Activated T-cell treated with anti-CD3 and anti-CD28 coated beads for 4 hours (primary cell): Measurements from ENCODE around the gene ZFYVE21.

Experiments
- DNase-seq: peaks from one replicate; pipeline ENCODE4 v3.0.0-alpha.2; 2020

Gene ZFYVE21

DNA sequence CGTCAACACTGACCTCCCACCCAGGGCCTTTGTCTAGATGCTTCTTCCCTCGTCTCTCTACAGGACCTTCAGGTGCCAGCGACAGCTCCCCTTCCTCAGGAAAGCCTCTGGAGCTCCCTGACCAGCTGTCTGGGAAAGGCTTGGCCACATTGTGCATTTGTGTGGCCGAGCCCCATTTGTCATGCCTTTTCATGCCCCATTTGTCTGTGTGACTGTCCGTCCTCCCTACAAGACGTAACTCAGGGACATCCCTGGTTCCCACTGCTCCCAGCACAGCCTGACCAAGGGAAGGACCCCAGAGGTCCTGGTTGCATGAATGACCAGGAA lies 23.8 kb downstream of the ZFYVE21 start:
- no peak for DNase-seq

DNA sequence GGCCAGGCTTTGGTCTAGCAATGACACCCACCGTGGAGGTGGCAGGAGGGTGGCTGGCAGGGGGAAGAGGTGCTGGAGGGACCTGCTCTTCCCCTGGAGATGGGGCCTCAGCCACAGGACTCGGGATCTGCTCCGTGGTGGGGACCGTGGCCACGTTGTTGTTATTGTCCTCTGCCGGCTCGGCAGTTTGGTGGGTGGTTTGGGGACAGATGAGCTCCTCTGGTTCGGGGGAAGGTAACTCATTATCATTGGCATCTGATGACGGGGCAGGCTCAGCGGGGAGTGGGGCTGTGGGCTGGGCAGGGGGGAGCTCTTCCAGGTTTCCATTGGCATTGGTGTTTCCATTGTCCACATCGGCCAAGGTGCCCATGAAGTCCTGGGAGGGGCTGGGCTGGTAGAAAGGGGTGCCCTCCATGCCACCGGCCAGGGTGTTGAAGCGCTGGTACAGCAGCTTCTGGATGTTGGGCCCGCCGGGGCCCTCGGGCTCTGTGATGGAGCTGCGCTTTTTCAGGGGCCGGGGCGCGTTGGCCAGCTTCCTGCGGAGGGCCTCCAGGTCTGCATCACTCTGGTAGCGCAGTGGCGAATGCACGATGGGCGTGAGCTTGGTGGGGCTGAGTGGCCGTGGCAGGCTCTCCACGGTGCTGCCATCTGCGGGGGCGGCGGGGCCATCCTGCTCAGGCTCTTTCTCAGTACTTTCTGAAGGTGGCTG lies 24.3 kb downstream of the ZFYVE21 start:
- no peak for DNase-seq

- DNase-seq, result no peak
Observed at GRCh38 chr14:103740991-103741689, 25.5 kb downstream of the ZFYVE21 start.

- no peak for DNase-seq
Observed at GRCh38 chr14:103741876-103742275, 26.3 kb downstream of the ZFYVE21 start.

DNA sequence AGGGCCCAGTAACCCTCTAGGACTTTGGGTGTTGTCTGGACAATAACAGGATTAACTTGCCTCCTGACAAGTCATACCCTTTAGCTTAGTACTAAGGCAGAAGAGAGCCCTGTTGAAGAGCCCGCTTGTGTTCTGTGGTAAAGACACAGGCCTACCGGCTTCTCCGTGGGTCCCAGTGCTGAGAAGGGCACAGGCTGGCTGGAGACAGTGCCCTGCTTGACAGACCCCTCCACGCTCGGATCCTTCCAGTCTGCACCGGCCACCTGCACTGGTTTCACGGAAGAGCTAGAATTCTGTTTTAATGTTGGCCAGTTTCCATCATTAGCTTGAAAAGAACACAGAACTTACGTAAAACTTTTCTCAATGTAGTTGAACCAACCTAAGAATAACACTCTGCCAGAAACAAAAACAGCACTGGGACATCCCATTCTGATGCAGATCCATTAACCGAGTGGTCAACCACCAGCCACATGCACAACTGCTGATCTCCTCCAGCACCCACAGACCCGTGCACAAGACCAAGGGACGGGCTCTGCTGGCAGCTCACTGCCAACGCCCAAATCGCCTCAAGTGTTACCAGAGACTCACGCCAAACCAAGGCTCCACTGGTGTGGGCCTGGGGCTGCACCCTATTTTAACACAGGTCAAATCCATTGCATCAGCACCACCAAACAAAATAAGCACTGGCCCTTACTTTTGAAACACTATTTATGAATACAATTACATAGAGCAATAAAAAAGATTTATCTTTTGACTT lies 27.1 kb downstream of the ZFYVE21 start:
- no peak for DNase-seq

- no peak for DNase-seq
Observed at GRCh38 chr14:103743691-103744090, 28.1 kb downstream of the ZFYVE21 start.

- DNase-seq, result no peak
Observed at GRCh38 chr14:103744621-103745395, 29.2 kb downstream of the ZFYVE21 start.

DNA sequence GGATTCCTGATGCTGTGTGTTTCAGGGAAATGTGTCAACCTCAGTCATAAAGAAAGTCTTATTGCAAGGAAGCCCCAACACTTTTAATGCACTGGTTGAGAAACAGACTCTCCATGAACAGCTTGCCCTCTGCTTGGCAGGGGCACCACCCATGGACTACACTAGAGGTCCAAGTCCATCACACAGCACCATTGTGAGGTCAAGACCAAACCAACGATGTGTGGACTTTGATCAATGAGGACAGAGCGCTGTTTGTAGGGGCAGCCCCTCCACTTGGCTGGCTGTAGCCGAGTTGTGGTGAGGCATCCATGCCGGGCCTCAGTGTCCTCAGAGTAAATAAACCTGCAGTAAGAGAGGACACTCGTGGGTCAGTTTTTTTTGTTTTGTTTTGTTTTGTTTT lies 29.8 kb downstream of the ZFYVE21 start:
- DNase-seq, result no peak

GRCh38 chr14:103746701-103747100 lies 31.1 kb downstream of the ZFYVE21 start:
- DNase-seq, result no peak

DNA sequence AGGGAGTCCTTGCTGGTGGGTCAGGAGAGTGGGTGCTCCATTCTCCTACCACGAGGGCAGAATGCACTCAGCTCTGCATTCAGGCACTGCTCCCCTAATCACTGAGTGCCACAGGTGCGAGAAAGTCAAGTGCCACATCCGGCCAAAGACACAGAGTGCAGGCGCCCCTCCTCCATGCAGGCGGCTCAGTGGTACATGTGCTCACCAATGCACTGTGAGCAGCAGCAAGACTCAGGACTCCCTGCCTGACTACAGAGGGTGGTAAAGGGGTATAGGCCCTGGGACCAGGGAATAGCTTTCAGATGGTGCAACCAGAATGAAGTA lies 32.9 kb downstream of the ZFYVE21 start:
- peak; percentile 5 for DNase-seq

GRCh38 chr14:103749452-103749851 lies 33.8 kb downstream of the ZFYVE21 start:
- no peak for DNase-seq

- DNase-seq, result no peak
Observed at GRCh38 chr14:103749860-103750259, 34.2 kb downstream of the ZFYVE21 start.

DNA sequence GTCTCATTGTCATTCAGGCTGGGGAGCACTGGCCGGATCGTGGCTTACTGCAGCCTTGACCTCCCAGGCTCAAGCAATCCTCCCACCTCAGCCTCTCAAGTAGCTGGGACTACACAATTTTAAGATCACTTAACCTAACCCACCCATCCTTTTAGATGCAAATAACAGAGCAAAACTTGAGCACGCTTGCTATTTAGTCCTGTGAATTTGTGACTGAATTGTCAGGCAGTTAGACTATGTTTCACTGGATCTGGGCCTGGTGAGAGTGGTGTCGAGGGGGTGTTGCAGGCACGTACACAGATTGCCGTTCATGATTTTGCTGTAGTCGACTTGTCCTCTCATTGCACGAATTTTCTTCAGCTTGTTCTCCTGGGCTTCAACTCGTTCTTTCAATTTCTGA lies 38.2 kb downstream of the ZFYVE21 start:
- no peak for DNase-seq

GRCh38 chr14:103755060-103755459 lies 39.5 kb downstream of the ZFYVE21 start:
- DNase-seq, result no peak

DNA sequence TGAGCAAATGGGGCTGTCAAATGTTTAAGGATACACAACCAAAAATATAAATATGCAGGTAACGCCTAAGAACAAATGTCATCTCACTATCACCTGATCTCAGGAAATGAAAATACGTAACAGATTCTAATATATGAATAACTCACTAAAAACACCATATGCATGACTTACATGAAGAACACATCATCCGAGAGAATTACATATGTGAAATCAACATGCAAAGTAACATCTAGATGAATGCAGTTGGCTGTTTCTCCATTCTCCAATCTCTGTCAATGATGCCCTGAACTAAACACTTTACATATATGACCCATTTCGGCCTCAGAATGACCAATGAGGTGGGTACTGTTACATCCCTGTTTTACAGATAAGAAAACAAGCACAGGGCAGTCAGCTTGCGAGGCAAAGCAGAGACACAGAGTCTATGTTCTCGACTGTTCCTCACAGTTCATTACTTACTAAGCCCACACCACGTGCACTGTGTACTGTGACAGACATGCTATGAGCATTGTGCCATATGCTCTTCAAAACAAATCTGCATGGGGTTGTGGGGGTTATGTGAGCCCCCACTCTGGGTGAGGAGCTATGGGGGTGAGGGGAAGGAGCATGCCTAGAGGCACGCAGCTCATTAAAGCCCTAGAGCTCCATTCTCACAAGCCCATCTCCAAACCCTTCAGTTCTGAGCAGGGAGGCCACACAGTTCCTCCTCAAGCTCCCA lies 42.6 kb downstream of the ZFYVE21 start:
- DNase-seq, result no peak

DNA sequence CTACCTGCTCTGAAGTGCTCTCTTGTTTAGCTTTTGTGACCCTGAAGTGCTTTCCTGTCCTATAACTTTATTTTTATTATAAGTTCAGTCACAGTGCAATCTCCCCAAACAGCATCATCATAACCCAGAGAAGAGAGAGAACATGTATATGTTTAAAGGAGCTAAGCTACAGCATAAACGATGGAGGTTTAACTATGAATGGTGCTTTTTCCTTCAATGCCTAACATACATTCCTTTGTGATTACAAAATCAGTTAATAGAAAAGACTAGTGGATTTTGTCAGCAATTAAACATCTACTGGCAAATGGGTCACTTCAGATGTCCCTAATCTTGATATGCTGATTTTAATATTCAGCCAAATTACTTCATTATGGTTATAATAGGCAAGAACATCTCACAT lies 46.4 kb downstream of the ZFYVE21 start:
- DNase-seq, result no peak

DNA sequence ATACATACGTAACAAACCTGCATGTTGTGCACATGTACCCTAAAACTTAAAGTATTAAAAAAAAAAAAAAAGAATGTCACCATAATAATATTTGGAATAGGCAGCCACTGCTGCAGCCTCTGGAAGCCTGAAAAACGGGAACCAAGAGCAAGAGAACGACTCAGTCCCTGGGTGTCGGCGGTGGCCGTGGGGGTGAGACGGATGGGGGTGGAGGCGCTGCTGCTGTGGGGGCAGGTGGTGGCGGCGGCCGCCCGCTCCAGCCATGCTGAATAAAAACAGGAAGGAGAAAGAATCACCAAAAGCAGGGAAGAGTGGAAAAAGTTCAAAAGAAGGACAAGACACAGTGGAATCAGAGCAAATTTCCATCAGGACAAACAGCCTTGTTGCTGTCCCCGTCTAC lies 46.9 kb downstream of the ZFYVE21 start:
- DNase-seq, result no peak

- DNase-seq, result no peak
Observed at GRCh38 chr14:103763730-103764488, 48.3 kb downstream of the ZFYVE21 start.

- no peak for DNase-seq
Observed at GRCh38 chr14:103765526-103765925, 49.9 kb downstream of the ZFYVE21 start.

DNA sequence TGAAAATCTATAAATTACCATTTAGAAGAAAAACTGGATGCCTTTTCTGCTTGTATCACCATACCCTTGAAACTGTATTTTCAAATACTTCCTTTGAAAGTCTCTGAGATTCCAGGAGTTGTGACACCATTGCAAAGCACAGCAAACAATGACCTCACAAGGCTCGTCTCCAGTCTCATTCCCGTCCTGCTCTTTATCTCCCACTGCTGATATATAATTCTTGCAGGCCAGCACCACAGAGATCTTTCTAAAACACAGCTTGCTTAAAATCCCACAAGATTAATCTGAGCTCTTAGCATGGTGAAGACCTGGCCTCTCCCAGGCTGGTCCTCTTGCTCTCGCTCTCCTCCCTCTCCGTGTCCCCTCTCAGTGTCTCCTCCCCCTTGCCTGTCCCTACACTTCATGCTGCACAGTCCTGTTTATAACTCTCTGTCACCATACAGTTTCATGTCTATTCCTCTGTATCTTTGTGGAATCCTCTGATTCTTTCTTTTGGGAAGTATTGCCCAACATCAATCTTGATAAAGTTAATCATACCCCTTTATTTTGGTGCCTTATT lies 51.8 kb downstream of the ZFYVE21 start:
- DNase-seq, result no peak

GRCh38 chr14:103770500-103770899 lies 54.9 kb downstream of the ZFYVE21 start:
- no peak for DNase-seq

- DNase-seq, result no peak
Observed at GRCh38 chr14:103770902-103771301, 55.3 kb downstream of the ZFYVE21 start.
